GM23338 (cell line): ENCODE measurements around the gene FBXL17. TPM values are rescaled to one million over a fixed set of nuclear protein-coding genes. Genes with fewer than 3 reads are reported as not detected.
"Not testable (repeated sequence)": the region's sequence is repeated elsewhere in the genome, so short reads cannot be mapped to it uniquely, and the experiment has no call there.

Experiments
- ATAC-seq: fragments of 200-7000 bp; cut with Tn5 transposase; 3 replicates; pipeline ENCODE4 v1.9.1; 2020
- DNase-seq: peaks from one replicate; pipeline ENCODE4 v3.0.0-alpha.2; 2015; ENCODE audit warnings: low spot score
- H2AFZ ChIP-seq: fragments of 200-600 bp; sonication (generic); 2 replicates; pipeline ENCODE4 v1.8.0; 2016; ENCODE audit warnings: antibody characterized with exemption, mild to moderate bottlenecking, moderate library complexity
- H3F3A ChIP-seq: fragments of 200-600 bp; sonication (generic); replicated peaks from 2 replicates; pipeline ENCODE4 v1.8.0; 2017; ENCODE audit warnings: antibody characterized with exemption, mixed run types, low read depth
- H3K27ac ChIP-seq: fragments of 200-600 bp; sonication (generic); 2 replicates; pipeline ENCODE4 v1.6.1; 2016; ENCODE audit warnings: low read depth
- H3K27me3 ChIP-seq: fragments of 200-600 bp; sonication (generic); 2 replicates; pipeline ENCODE4 v1.8.0; 2016; ENCODE audit warnings: mild to moderate bottlenecking, mixed run types, moderate library complexity; ENCODE audit not compliant: insufficient read depth
- H3K36me3 ChIP-seq: fragments of 200-600 bp; sonication (generic); 2 replicates; pipeline ENCODE4 v1.8.0; 2016; ENCODE audit warnings: mild to moderate bottlenecking; ENCODE audit not compliant: insufficient read depth
- H3K4me1 ChIP-seq: fragments of 200-600 bp; sonication (generic); 2 replicates; pipeline ENCODE4 v1.8.0; 2016; ENCODE audit warnings: mild to moderate bottlenecking, moderate library complexity; ENCODE audit not compliant: insufficient read depth
- H3K4me2 ChIP-seq: fragments of 200-600 bp; sonication (generic); 2 replicates; pipeline ENCODE4 v1.7.1; 2017; ENCODE audit warnings: mixed run types
- H3K4me3 ChIP-seq: fragments of 200-600 bp; sonication (generic); 2 replicates; pipeline ENCODE4 v1.6.1; 2016; ENCODE audit warnings: mixed run types
- H3K79me2 ChIP-seq: fragments of 200-600 bp; sonication (generic); replicated peaks from 2 replicates; pipeline ENCODE4 v1.8.0; 2017; ENCODE audit warnings: mild to moderate bottlenecking; ENCODE audit not compliant: insufficient read depth
- H3K9me2 ChIP-seq: fragments of 200-600 bp; sonication (generic); 2 replicates; pipeline ENCODE4 v1.8.0; 2017; ENCODE audit not compliant: insufficient read depth
- H4K20me1 ChIP-seq: fragments of 200-600 bp; sonication (generic); replicated peaks from 2 replicates; pipeline ENCODE4 v1.8.0; 2017; ENCODE audit warnings: mild to moderate bottlenecking; ENCODE audit not compliant: insufficient read depth
- H3K27ac Mint-ChIP-seq: 2 replicates; pipeline ENCODE4 v1.8.0; 2020; ENCODE audit warnings: inconsistent platforms, mild to moderate bottlenecking, moderate library complexity, mixed read lengths
- H3K27me3 Mint-ChIP-seq: 3 replicates; pipeline ENCODE4 v1.8.0; 2022; ENCODE audit warnings: low read depth, mild to moderate bottlenecking, moderate library complexity, mixed read lengths, inconsistent platforms; ENCODE audit not compliant: insufficient read depth, poor library complexity
- H3K36me3 Mint-ChIP-seq: 3 replicates; pipeline ENCODE4 v1.8.0; 2021; ENCODE audit warnings: low read depth, mild to moderate bottlenecking, inconsistent platforms, moderate library complexity, mixed read lengths
- H3K4me1 Mint-ChIP-seq: 3 replicates; pipeline ENCODE4 v1.8.0; 2020; ENCODE audit warnings: mild to moderate bottlenecking, inconsistent platforms, mixed read lengths
- H3K4me3 Mint-ChIP-seq: 3 replicates; pipeline ENCODE4 v1.8.0; 2021; ENCODE audit warnings: moderate library complexity, mild to moderate bottlenecking, inconsistent platforms, mixed read lengths
- H3K9me3 Mint-ChIP-seq: 3 replicates; pipeline ENCODE4 v1.8.0; 2020; ENCODE audit warnings: moderate library complexity, mild to moderate bottlenecking, inconsistent platforms, mixed read lengths
- CREB1 ChIP-seq: fragments of 250-450 bp; sonication (Bioruptor Pico); IDR thresholded peaks from 2 replicates; pipeline ENCODE4 v1.5.0; 2020; ENCODE audit warnings: low read depth, mild to moderate bottlenecking, moderate library complexity
- EZH2 ChIP-seq: fragments of 200-600 bp; sonication (generic); IDR thresholded peaks from one replicate; pipeline ENCODE4 v1.8.0; 2017; ENCODE audit warnings: antibody characterized with exemption, mild to moderate bottlenecking, low read depth; ENCODE audit not compliant: unreplicated experiment
- EZH2phosphoT487 ChIP-seq: fragments of 200-600 bp; sonication (generic); IDR thresholded peaks from one replicate; pipeline ENCODE4 v1.8.1; 2018; ENCODE audit warnings: antibody characterized with exemption; ENCODE audit not compliant: unreplicated experiment
- JUNB ChIP-seq: IDR thresholded peaks from one replicate; pipeline ENCODE4 v1.6.1; 2016; ENCODE audit warnings: antibody characterized with exemption; ENCODE audit not compliant: unreplicated experiment
- NANOG ChIP-seq: IDR thresholded peaks from 2 replicates; pipeline ENCODE4 v1.6.1; 2016; ENCODE audit warnings: antibody characterized with exemption, borderline replicate concordance
- POLR2AphosphoS5 ChIP-seq: IDR thresholded peaks from 2 replicates; pipeline ENCODE4 v1.6.1; 2016; ENCODE audit warnings: antibody characterized with exemption, low read depth
- STAT1 ChIP-seq: IDR thresholded peaks from one replicate; pipeline ENCODE4 v1.6.1; 2016; ENCODE audit warnings: antibody characterized with exemption; ENCODE audit not compliant: unreplicated experiment
- ZNF114 ChIP-seq: fragments of 250-450 bp; sonication (Bioruptor Pico); IDR thresholded peaks from 2 replicates; pipeline ENCODE4 v1.5.0; 2020; ENCODE audit warnings: mild to moderate bottlenecking, moderate library complexity
- ZNF331 ChIP-seq: fragments of 250-450 bp; sonication (Bioruptor Pico); IDR thresholded peaks from 2 replicates; pipeline ENCODE4 v1.5.0; 2020; ENCODE audit warnings: low read depth, mild to moderate bottlenecking, moderate library complexity
- polyA plus RNA-seq: library from polyadenylated mRNA; unstranded; fragments of >200 nt; fragmentation: Nextera tagmentation; extraction: Ambion mirVana; gene quantifications from 2 replicates; pipeline ENCODE4 v1.2.1, GENCODE V29; 2016
- total RNA-seq: library from RNA; depleted of rRNA; stranded (reverse); fragments of >200 nt; shearing (Covaris generic); gene quantifications from 2 replicates; pipeline ENCODE4 v1.2.3, GENCODE V29; 2014
- TF ChIP-seq, protein P1 (sequence below): IDR thresholded peaks from one replicate; pipeline ENCODE4 v1.6.1; 2018; ENCODE audit warnings: antibody characterized with exemption; ENCODE audit not compliant: unreplicated experiment
- TF ChIP-seq, protein P2 (sequence below): IDR thresholded peaks from 2 replicates; pipeline ENCODE4 v1.6.1; 2016; ENCODE audit warnings: antibody characterized with exemption
- TF ChIP-seq, protein P3 (sequence below), 2 experiments: fragments of 200-600 bp in 1 of 2; sonication (generic) in 1 of 2; conservative IDR thresholded peaks; 2 replicates each; pipeline versions ENCODE4 v1.5.1 to v1.6.1; 2016 to 2017; ENCODE audit warnings: antibody characterized with exemption in 2 of 2, low read depth in 2 of 2, mild to moderate bottlenecking in 2 of 2, moderate library complexity in 1 of 2

Gene FBXL17
- total and polyA plus RNA-seq, 2 experiments from 2014 or later: 2.0 to 2.7 TPM

DNA sequence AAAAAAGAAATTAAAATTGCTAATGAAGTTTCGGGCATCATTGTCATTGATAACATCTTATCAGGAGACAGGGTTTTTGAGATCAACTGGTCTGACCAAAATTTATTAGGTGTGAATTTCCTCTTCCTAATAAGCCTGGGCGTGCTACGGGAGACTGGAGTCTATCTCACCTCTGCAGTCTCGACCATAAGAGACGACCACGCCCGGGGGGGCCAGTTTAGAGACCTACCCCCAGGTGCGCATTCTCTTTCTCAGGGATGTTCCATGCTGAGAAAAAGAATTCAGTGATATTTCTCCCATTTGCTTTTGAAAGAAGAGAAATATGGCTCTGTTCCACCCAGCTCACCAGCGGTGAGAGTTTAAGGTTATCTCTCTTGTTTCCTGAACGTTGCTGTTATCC is 107.8 kb downstream of the FBXL17 start:
- H3K27ac Mint-ChIP-seq, H3K4me3 Mint-ChIP-seq, H3K4me2 ChIP-seq, DNase-seq, ATAC-seq, H2AFZ ChIP-seq, H3K79me2 ChIP-seq, H4K20me1 ChIP-seq, H3K4me1 ChIP-seq, H3K27ac ChIP-seq, H3K36me3 ChIP-seq, H3K27me3 Mint-ChIP-seq, H3K9me3 Mint-ChIP-seq, H3K27me3 ChIP-seq, H3K4me3 ChIP-seq, H3K36me3 Mint-ChIP-seq, H3K9me2 ChIP-seq, H3F3A ChIP-seq: not testable (repeated sequence)
- peaks cover 16% of the 10 kb centered on the region for H3K4me1 Mint-ChIP-seq

DNA sequence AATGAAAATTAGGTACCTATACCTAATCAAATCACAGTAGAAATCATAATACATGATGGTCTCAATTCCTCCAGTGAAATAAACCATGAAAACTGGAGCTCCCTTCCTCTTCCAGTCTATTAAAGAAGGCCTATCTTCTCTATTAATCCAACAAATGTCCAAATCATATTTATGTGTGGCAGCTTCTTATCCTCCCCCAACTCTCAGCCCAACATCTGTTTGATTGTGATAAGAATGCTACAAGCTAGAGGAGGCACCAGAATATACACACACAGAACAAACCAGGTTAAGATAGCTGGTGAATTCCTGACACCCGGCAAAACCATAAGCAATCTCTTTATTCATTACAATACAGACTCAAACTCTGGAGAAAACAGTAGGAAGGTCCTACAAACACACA is 110.8 kb downstream of the FBXL17 start:
- Histone ChIP-seq H4K20me1 (no peaks in the 10 kb centered on the region), H3K27ac (no peak overlapping the region), H3K4me3 (no peak overlapping the region), H3F3A (no peaks in the 10 kb centered on the region), H3K9me2 (no peaks in the 10 kb centered on the region), H3K27me3 (no peaks in the 10 kb centered on the region), H3K79me2 (no peaks in the 10 kb centered on the region), H3K4me2 (no peak overlapping the region), H2AFZ (no peak overlapping the region), H3K4me1 (no peaks in the 10 kb centered on the region), H3K36me3 (no peaks in the 10 kb centered on the region)
- no peaks in the 10 kb centered on the region for H3K27me3 Mint-ChIP-seq
- H3K4me3 Mint-ChIP-seq: no peak overlapping the region
- peaks cover 6% of the 10 kb centered on the region for H3K4me1 Mint-ChIP-seq
- no peaks in the 10 kb centered on the region for H3K9me3 Mint-ChIP-seq
- DNase-seq (no peak), ATAC-seq (no peak)
- no peaks in the 10 kb centered on the region for H3K36me3 Mint-ChIP-seq
- no peak overlapping the region for H3K27ac Mint-ChIP-seq
- TF ChIP-seq EZH2: no peak
- TF ChIP-seq ZNF331 (CRISPR knock-in tag): no peak
- no peak for TF ChIP-seq JUNB
- TF ChIP-seq, protein P1, sequence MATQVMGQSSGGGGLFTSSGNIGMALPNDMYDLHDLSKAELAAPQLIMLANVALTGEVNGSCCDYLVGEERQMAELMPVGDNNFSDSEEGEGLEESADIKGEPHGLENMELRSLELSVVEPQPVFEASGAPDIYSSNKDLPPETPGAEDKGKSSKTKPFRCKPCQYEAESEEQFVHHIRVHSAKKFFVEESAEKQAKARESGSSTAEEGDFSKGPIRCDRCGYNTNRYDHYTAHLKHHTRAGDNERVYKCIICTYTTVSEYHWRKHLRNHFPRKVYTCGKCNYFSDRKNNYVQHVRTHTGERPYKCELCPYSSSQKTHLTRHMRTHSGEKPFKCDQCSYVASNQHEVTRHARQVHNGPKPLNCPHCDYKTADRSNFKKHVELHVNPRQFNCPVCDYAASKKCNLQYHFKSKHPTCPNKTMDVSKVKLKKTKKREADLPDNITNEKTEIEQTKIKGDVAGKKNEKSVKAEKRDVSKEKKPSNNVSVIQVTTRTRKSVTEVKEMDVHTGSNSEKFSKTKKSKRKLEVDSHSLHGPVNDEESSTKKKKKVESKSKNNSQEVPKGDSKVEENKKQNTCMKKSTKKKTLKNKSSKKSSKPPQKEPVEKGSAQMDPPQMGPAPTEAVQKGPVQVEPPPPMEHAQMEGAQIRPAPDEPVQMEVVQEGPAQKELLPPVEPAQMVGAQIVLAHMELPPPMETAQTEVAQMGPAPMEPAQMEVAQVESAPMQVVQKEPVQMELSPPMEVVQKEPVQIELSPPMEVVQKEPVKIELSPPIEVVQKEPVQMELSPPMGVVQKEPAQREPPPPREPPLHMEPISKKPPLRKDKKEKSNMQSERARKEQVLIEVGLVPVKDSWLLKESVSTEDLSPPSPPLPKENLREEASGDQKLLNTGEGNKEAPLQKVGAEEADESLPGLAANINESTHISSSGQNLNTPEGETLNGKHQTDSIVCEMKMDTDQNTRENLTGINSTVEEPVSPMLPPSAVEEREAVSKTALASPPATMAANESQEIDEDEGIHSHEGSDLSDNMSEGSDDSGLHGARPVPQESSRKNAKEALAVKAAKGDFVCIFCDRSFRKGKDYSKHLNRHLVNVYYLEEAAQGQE: no peak
- TF ChIP-seq ZNF114 (CRISPR knock-in tag): no peak
- no peak for TF ChIP-seq POLR2AphosphoS5
- TF ChIP-seq NANOG: no peak
- TF ChIP-seq, protein P2, sequence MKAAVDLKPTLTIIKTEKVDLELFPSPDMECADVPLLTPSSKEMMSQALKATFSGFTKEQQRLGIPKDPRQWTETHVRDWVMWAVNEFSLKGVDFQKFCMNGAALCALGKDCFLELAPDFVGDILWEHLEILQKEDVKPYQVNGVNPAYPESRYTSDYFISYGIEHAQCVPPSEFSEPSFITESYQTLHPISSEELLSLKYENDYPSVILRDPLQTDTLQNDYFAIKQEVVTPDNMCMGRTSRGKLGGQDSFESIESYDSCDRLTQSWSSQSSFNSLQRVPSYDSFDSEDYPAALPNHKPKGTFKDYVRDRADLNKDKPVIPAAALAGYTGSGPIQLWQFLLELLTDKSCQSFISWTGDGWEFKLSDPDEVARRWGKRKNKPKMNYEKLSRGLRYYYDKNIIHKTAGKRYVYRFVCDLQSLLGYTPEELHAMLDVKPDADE: no peak
- TF ChIP-seq, protein P3, sequence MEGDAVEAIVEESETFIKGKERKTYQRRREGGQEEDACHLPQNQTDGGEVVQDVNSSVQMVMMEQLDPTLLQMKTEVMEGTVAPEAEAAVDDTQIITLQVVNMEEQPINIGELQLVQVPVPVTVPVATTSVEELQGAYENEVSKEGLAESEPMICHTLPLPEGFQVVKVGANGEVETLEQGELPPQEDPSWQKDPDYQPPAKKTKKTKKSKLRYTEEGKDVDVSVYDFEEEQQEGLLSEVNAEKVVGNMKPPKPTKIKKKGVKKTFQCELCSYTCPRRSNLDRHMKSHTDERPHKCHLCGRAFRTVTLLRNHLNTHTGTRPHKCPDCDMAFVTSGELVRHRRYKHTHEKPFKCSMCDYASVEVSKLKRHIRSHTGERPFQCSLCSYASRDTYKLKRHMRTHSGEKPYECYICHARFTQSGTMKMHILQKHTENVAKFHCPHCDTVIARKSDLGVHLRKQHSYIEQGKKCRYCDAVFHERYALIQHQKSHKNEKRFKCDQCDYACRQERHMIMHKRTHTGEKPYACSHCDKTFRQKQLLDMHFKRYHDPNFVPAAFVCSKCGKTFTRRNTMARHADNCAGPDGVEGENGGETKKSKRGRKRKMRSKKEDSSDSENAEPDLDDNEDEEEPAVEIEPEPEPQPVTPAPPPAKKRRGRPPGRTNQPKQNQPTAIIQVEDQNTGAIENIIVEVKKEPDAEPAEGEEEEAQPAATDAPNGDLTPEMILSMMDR (conservative IDR thresholded peaks at IDR 0.05; ENCODE audit: low read depth in 2 of 2): no peak
- TF ChIP-seq EZH2phosphoT487: no peak
- no peak for TF ChIP-seq STAT1
- TF ChIP-seq CREB1: no peak
